ENCODE measurements around the gene DNAJB13.

Gene DNAJB13

DNA sequence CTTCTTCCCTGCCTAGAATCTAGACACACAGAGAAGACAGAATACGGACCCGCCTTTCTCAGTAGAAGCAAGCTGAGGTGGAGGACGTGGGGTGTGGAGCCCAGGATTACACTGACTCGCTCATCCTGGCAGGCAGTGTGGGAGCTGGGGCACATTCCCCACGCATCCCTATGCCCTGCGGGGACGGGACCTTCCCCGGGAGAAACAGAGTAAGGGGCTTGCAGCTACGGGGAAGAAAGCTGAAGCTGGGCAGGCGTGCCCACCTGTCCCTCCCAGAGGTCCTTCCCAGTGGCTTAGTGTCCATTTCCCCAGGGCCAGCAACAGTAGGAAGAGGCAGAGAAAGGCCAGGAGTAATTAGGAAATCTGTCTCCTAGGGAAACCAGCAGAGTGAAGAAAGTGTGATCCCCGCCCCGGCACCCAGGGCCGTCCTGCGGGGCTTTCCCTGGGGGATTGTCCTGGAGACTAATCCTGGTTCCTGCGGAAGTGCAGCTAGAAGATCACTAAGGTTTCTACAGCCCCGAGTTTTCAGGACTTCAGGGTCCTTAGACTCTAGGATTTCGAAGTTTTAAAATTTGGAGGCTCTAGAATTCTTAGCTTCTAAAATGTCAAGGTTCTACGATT is 7.8 kb downstream of the DNAJB13 start:
- Histone ChIP-seq H3F3A (ENCODE audit: insufficient read depth, low read length) (no peaks in the 10 kb centered on the region), H3K4me2 (ENCODE audit: low read depth, low read length) (no peak overlapping the region), H3K27me3 (replicated peaks; ENCODE audit: insufficient read depth, low read length) (no peaks in the 10 kb centered on the region; the same call in 1 of the 2 replicates), H2AFZ (ENCODE audit: low read length) (no peak overlapping the region), H4K20me1 (ENCODE audit: insufficient read depth, low read length) (no peaks in the 10 kb centered on the region), H3K27ac (ENCODE audit: low read length) (no peak overlapping the region), H3K9me2 (replicated peaks; ENCODE audit: insufficient read depth, low read length) (no peaks in the 10 kb centered on the region), H3K4me1 (ENCODE audit: low read length) (peaks cover under 1% of the 10 kb centered on the region; the same call in 1 of the 2 replicates), H3K36me3 (replicated peaks; ENCODE audit: insufficient read depth, low read length) (no peaks in the 10 kb centered on the region), H3K4me3 (ENCODE audit: low read length) (no peak overlapping the region), H3K79me2 (ENCODE audit: low read length) (no peaks in the 10 kb centered on the region), H3K9ac (ENCODE audit: low read length) (no peak overlapping the region), H3K9me3 (replicated peaks; ENCODE audit: insufficient read depth, low read length) (no peaks in the 10 kb centered on the region)
- TF ChIP-seq, protein P1, sequence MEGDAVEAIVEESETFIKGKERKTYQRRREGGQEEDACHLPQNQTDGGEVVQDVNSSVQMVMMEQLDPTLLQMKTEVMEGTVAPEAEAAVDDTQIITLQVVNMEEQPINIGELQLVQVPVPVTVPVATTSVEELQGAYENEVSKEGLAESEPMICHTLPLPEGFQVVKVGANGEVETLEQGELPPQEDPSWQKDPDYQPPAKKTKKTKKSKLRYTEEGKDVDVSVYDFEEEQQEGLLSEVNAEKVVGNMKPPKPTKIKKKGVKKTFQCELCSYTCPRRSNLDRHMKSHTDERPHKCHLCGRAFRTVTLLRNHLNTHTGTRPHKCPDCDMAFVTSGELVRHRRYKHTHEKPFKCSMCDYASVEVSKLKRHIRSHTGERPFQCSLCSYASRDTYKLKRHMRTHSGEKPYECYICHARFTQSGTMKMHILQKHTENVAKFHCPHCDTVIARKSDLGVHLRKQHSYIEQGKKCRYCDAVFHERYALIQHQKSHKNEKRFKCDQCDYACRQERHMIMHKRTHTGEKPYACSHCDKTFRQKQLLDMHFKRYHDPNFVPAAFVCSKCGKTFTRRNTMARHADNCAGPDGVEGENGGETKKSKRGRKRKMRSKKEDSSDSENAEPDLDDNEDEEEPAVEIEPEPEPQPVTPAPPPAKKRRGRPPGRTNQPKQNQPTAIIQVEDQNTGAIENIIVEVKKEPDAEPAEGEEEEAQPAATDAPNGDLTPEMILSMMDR (IDR thresholded peaks at IDR 0.05; ENCODE audit: low read length): no peak
- TF ChIP-seq EZH2phosphoT487 (IDR thresholded peaks at IDR 0.05; ENCODE audit: low read length): no peak
- no peak for TF ChIP-seq EZH2 (optimal IDR thresholded peaks at IDR 0.05; ENCODE audit: low read depth, low read length)
- no peak for DNase-seq

DNA sequence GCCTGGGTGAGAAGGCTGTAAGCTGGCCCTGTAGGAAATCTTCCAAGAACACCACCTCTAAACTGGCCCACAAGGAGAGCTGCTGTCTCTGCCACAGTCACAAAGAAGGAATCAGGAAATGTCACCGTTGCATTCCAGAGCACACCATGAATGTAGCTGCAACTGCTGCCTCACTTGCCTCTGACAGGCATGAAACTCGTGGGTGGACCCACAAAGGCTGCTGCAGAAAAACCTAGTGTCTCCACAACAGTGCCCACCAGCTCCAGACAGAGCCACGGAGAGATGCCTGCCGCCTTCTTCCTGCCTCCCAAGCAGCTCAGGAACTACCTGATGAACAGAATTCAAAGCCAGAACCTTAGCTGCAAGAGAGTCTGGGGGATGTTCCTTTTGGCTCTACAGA is 10.5 kb downstream of the DNAJB13 start:
- Histone ChIP-seq H3F3A (ENCODE audit: insufficient read depth, low read length) (no peaks in the 10 kb centered on the region), H3K4me2 (ENCODE audit: low read depth, low read length) (no peak overlapping the region), H2AFZ (ENCODE audit: low read length) (no peak overlapping the region), H3K27me3 (replicated peaks; ENCODE audit: insufficient read depth, low read length) (no peaks in the 10 kb centered on the region; the same call in 1 of the 2 replicates), H3K27ac (ENCODE audit: low read length) (no peak overlapping the region), H3K36me3 (replicated peaks; ENCODE audit: insufficient read depth, low read length) (no peaks in the 10 kb centered on the region), H3K4me3 (ENCODE audit: low read length) (no peak overlapping the region), H3K4me1 (ENCODE audit: low read length) (peaks cover 6% of the 10 kb centered on the region; the same call in 1 of the 2 replicates), H3K9me3 (replicated peaks; ENCODE audit: insufficient read depth, low read length) (no peaks in the 10 kb centered on the region), H3K79me2 (ENCODE audit: low read length) (no peaks in the 10 kb centered on the region), H3K9me2 (replicated peaks; ENCODE audit: insufficient read depth, low read length) (no peaks in the 10 kb centered on the region), H3K9ac (ENCODE audit: low read length) (no peak overlapping the region), H4K20me1 (ENCODE audit: insufficient read depth, low read length) (no peaks in the 10 kb centered on the region)
- DNase-seq: no peak
- TF ChIP-seq, protein P1 (IDR thresholded peaks at IDR 0.05; ENCODE audit: low read length): no peak
- TF ChIP-seq EZH2phosphoT487 (IDR thresholded peaks at IDR 0.05; ENCODE audit: low read length) (no peak), EZH2 (optimal IDR thresholded peaks at IDR 0.05; ENCODE audit: low read depth, low read length) (no peak)

DNA sequence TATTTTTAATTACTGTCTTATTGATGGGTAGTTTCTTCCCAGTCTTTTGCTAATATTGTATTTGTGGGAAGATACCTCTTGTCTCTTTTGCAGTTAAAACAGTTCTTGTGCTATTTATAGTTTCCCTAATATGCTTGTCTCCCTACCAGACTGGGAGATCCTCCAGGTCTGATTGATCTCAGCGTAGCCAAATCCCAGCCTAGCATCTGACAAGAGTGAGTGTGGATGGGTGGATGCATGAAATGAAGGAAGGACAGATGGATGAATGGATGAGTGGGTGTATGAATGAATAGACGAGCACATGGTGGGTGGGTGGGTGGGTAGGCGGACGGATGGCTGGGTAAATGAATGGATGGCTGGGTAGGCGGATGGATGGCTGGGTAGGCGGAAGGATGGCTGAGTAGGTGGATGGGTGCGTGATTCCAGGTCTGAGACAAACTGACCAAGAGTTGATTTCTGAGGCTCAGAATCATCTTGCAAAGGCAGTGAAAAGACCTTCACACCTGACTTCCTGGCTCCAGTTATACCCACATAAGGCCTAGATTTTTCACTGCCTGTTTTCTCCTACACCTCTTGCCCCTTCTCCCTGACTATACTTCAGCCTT is 11.4 kb downstream of the DNAJB13 start:
- Histone ChIP-seq H3F3A (ENCODE audit: insufficient read depth, low read length) (no peaks in the 10 kb centered on the region), H3K27me3 (replicated peaks; ENCODE audit: insufficient read depth, low read length) (no peaks in the 10 kb centered on the region; the same call in 1 of the 2 replicates), H3K27ac (ENCODE audit: low read length) (no peak overlapping the region), H3K79me2 (ENCODE audit: low read length) (no peaks in the 10 kb centered on the region), H3K4me2 (ENCODE audit: low read depth, low read length) (no peak overlapping the region), H3K4me3 (ENCODE audit: low read length) (no peak overlapping the region), H3K9me2 (replicated peaks; ENCODE audit: insufficient read depth, low read length) (no peaks in the 10 kb centered on the region), H3K9ac (ENCODE audit: low read length) (no peak overlapping the region), H2AFZ (ENCODE audit: low read length) (no peak overlapping the region), H3K9me3 (replicated peaks; ENCODE audit: insufficient read depth, low read length) (no peaks in the 10 kb centered on the region), H3K4me1 (ENCODE audit: low read length) (peaks cover 6% of the 10 kb centered on the region; the same call in 1 of the 2 replicates), H3K36me3 (replicated peaks; ENCODE audit: insufficient read depth, low read length) (no peaks in the 10 kb centered on the region), H4K20me1 (ENCODE audit: insufficient read depth, low read length) (no peaks in the 10 kb centered on the region)
- TF ChIP-seq, protein P1 (IDR thresholded peaks at IDR 0.05; ENCODE audit: low read length): no peak
- TF ChIP-seq EZH2 (optimal IDR thresholded peaks at IDR 0.05; ENCODE audit: low read depth, low read length) (no peak), EZH2phosphoT487 (IDR thresholded peaks at IDR 0.05; ENCODE audit: low read length) (no peak)
- no peak for DNase-seq
